ENCODE results near the gene TPRX2.

The TPRX2 gene

DNA sequence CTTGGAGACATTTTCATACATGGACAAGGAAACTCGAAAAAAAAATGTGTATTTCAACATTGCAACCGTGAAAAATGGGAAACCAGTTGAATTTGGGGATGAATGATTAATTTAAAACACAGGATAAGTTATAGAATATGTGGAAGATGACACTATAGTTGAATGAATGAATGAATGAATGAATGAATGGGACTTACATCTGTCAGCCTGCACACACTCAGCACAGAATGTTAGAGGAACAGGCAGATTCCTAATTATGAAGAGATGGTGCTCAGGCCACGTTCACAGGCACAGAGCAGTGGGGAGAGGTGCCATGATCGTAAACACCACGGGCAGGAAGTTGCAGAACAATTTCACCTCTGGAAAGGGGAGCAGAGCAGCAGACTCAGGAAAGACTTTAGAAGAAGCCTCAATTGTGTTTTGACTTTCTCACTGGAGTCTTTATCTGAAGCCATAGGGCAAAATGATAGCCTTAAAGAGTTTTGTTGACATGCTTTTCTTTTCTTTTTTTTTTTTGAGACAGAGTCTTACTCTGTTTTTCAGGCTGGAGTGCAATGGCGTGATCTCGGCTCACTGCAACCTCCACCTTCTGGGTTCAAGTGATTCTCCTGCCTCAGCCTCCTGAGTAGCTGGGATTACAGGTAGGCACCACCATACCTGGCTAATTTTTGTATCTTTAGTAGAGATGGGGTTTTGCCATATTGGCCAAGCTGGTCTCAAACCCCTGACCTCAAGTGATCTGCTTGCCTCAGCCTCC lies 32.0 kb downstream of the TPRX2 start:
- TF ChIP-seq, protein P1, sequence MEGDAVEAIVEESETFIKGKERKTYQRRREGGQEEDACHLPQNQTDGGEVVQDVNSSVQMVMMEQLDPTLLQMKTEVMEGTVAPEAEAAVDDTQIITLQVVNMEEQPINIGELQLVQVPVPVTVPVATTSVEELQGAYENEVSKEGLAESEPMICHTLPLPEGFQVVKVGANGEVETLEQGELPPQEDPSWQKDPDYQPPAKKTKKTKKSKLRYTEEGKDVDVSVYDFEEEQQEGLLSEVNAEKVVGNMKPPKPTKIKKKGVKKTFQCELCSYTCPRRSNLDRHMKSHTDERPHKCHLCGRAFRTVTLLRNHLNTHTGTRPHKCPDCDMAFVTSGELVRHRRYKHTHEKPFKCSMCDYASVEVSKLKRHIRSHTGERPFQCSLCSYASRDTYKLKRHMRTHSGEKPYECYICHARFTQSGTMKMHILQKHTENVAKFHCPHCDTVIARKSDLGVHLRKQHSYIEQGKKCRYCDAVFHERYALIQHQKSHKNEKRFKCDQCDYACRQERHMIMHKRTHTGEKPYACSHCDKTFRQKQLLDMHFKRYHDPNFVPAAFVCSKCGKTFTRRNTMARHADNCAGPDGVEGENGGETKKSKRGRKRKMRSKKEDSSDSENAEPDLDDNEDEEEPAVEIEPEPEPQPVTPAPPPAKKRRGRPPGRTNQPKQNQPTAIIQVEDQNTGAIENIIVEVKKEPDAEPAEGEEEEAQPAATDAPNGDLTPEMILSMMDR (IDR thresholded peaks at IDR 0.05; ENCODE audit: insufficient read depth, missing control alignments), result no peak
- FAIRE-seq, result no peak
- no peak for DNase-seq (ENCODE audit: insufficient read length, low spot score)

DNA sequence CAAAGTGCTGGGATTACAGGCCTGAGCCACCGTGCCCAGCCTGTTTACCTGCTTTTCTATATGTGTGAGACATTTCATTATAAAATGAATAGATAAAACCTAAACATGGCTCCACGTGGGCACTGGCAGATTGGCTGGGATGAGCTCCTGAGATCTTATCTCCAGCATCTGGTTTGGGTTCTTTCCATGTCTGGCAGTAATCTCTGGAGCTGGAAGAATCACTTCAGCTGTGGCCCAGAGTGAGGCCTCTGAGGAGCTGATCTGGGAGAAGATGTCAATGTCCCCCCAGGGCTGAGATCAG lies 32.5 kb downstream of the TPRX2 start:
- TF ChIP-seq, protein P1 (IDR thresholded peaks at IDR 0.05; ENCODE audit: insufficient read depth, missing control alignments), result no peak
- DNase-seq (ENCODE audit: insufficient read length, low spot score) (no peak), FAIRE-seq (no peak)

DNA sequence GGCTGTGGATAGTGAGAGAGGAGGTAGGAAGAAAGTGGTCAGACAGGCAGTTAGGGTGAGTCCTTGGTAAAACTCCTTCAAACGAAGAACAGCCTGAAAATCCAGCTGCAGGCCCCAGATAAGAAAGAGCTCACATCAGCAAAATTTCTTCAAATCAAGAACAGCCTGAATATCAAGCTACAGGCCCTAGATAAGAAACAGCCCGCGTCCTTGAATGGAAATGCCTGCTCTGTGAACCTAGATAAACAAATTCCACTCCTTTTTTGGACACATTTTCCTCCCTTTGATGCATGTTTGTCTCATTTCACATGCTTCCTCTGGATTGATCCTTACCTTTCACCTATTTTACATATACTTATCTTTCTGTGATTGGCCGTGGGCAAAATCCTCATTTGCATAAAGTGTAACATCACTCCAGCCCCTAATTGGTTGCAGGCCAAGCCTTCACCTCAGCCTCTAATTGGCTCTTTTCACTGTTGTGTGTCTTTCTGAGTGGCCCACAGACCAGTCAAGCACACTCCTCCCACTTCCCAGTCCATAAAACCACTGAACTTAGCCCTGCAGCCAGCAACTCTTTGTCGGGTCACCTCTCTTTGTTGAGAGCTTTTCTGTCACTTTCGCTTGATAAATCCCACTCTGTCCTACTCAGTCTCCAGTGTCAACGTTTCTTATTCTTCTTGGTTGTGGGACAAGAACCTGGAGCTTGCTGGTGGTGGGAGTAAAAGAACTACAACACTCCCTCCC lies 33.1 kb downstream of the TPRX2 start:
- FAIRE-seq (no peak), DNase-seq (ENCODE audit: insufficient read length, low spot score) (no peak)
- TF ChIP-seq, protein P1 (IDR thresholded peaks at IDR 0.05; ENCODE audit: insufficient read depth, missing control alignments), result no peak

DNA sequence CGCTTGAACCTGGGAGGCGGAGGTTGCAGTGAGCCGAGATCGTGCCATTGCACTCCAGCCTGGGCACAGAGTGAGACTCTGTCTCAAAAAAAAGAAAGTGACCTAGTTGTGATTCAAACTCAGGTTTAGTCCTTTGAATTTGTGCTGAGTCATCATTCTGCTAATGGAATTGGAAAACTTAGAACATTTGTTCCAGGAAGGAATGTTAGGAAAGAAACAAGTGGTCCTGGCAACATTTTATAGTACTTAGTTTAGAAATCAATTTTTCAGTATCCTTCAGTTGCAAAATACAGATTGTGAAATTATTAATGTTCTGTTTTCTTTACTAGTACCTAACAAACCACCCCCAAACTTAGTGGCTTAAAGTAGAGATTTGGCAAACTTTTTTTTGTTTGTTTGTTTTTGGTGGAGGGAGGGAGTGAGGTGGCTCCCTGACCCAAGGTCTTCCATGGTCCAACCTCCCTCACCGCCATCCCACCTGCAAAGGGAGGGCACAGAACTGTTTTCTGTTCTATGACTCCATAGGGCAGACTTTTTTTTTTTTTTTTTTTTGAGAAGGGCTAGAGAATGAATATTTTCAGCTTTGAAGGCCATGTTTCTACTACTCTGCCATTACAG lies 36.2 kb downstream of the TPRX2 start:
- TF ChIP-seq, protein P1 (IDR thresholded peaks at IDR 0.05; ENCODE audit: insufficient read depth, missing control alignments), result no peak
- FAIRE-seq, result no peak
- DNase-seq (ENCODE audit: insufficient read length, low spot score), result no peak

DNA sequence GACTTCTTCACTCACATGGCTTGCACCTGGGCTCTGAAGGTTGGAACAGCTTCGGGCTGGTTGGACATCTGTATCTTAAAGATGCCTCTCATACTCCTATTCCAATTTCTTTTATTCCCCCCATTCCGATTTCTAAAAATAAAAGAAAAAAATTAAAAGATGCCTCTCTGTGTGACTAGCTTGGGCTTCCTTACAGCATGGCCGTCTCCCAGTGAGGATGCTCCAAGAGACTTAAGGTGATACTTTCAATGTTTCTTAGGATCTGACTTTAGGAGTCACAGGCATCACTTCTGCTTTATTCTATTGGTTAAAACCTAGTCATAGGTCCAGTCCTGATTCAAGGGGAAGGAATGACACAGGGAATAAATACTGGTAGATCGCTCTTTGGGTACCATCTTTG lies 37.0 kb downstream of the TPRX2 start:
- TF ChIP-seq, protein P1 (IDR thresholded peaks at IDR 0.05; ENCODE audit: insufficient read depth, missing control alignments), result no peak
- DNase-seq (ENCODE audit: insufficient read length, low spot score) (no peak), FAIRE-seq (no peak)

DNA sequence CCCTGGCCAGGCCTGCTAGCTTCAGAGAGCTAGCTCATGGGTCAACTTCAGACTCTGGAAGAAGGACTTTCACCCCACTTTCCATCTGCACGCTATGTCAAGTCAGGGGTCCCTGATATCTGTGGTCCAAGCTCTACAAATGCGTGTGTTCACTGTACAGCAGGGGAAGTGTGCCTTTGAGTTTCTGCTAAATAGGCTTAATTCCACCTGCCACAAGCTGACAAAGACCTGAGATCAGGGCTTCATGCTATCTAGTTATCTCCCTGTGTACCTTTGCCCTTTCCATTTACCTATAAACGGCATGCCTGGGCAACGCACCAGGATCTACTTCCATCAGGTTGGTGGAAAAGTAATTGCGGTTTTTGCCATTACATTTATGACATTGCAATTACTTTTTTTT lies 37.7 kb downstream of the TPRX2 start:
- FAIRE-seq (no peak), DNase-seq (ENCODE audit: insufficient read length, low spot score) (no peak)
- TF ChIP-seq, protein P1 (IDR thresholded peaks at IDR 0.05; ENCODE audit: insufficient read depth, missing control alignments), result no peak

DNA sequence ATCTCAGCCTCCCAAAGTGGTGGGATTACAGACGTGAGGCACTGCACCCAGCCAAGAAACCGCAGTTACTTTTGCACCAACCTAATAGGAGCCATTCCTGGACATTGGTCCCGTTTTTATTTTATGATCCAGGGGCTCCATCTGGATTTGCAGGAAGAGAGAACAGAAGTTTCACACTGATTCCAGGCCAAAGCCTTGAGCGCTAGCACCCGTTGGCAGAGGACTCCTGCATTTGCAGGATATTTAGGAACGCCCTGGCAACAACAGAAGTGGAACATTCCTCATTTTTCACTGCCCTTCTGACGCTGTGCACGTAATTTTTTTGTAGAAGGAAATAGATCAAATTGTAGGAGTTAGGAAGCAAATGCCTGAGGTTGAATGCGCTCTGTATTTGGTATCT lies 38.8 kb downstream of the TPRX2 start:
- TF ChIP-seq, protein P1 (IDR thresholded peaks at IDR 0.05; ENCODE audit: insufficient read depth, missing control alignments), result no peak
- FAIRE-seq, result no peak
- DNase-seq (ENCODE audit: insufficient read length, low spot score), result no peak
